DOHH2 (cell line): ENCODE measurements around the gene ACADSB.

Experiments
- H3F3A ChIP-seq: fragments of 200-600 bp; sonication (generic), shearing (Covaris generic); 2 replicates; pipeline ENCODE4 v1.6.0; 2016; ENCODE audit warnings: antibody characterized with exemption, mild to moderate bottlenecking; ENCODE audit not compliant: control insufficient read depth, insufficient read depth
- H3K27ac ChIP-seq: fragments of 200-600 bp; sonication (generic); 2 replicates; pipeline ENCODE4 v1.5.1; 2014; ENCODE audit warnings: low read depth, mild to moderate bottlenecking, low read length, moderate library complexity
- H3K27me3 ChIP-seq: fragments of 200-600 bp; sonication (generic); 2 replicates; pipeline ENCODE4 v1.6.1; 2014; ENCODE audit warnings: mild to moderate bottlenecking, low read length, mixed read lengths; ENCODE audit not compliant: control insufficient read depth
- H3K36me3 ChIP-seq: fragments of 200-600 bp; sonication (generic); 2 replicates; pipeline ENCODE4 v1.6.1; 2014; ENCODE audit warnings: mild to moderate bottlenecking, low read length, moderate library complexity, mixed read lengths; ENCODE audit not compliant: control insufficient read depth
- H3K4me1 ChIP-seq: fragments of 200-600 bp; sonication (generic); 2 replicates; pipeline ENCODE4 v1.6.1; 2014; ENCODE audit warnings: mild to moderate bottlenecking, low read length, mixed read lengths; ENCODE audit not compliant: control insufficient read depth
- H3K4me2 ChIP-seq: fragments of 200-600 bp; sonication (generic); 2 replicates; pipeline ENCODE4 v1.6.0; 2014; ENCODE audit warnings: mild to moderate bottlenecking, low read length, moderate library complexity
- H3K4me3 ChIP-seq: fragments of 200-600 bp; sonication (generic); 2 replicates; pipeline ENCODE4 v1.5.1; 2014; ENCODE audit warnings: mild to moderate bottlenecking, low read length, mixed read lengths
- H3K79me2 ChIP-seq: fragments of 200-600 bp; sonication (generic); 2 replicates; pipeline ENCODE4 v1.6.1; 2014; ENCODE audit warnings: mild to moderate bottlenecking, low read length, mixed read lengths; ENCODE audit not compliant: control insufficient read depth
- H3K9me2 ChIP-seq: fragments of 200-600 bp; sonication (generic); replicated peaks from 2 replicates; pipeline ENCODE4 v1.6.1; 2014; ENCODE audit warnings: mild to moderate bottlenecking, low read length, mixed read lengths; ENCODE audit not compliant: control insufficient read depth
- H3K9me3 ChIP-seq: fragments of 200-600 bp; sonication (generic); 2 replicates; pipeline ENCODE4 v1.6.1; 2014; ENCODE audit warnings: antibody characterized with exemption, low read length, mixed read lengths; ENCODE audit not compliant: control insufficient read depth, insufficient read depth
- H4K20me1 ChIP-seq: fragments of 200-600 bp; sonication (generic); 2 replicates; pipeline ENCODE4 v1.6.0; 2014; ENCODE audit warnings: low read depth, mild to moderate bottlenecking, antibody characterized with exemption, low read length, moderate library complexity; ENCODE audit not compliant: control insufficient read depth, insufficient read depth
- CTCF ChIP-seq: fragments of 200-600 bp; sonication (generic); IDR thresholded peaks from one replicate; pipeline ENCODE4 v1.5.1; 2014; ENCODE audit warnings: antibody characterized with exemption, mild to moderate bottlenecking, low read depth, low read length; ENCODE audit not compliant: poor library complexity, severe bottlenecking
- EZH2phosphoT487 ChIP-seq: fragments of 200-600 bp; sonication (generic); IDR thresholded peaks from 2 replicates; pipeline ENCODE4 v1.6.1; 2017; ENCODE audit warnings: borderline replicate concordance, mild to moderate bottlenecking, antibody characterized with exemption, low read length, moderate library complexity, mixed read lengths

ACADSB gene

GRCh38 chr10:123004298-123004697, 4.5 kb upstream of the ACADSB start:
- no peaks in the 10 kb centered on the region for H3F3A ChIP-seq
- H3K9me2 ChIP-seq, result no peaks in the 10 kb centered on the region
- H3K27ac ChIP-seq, result no peak overlapping the region
- peaks cover 34% of the 10 kb centered on the region for H3K4me1 ChIP-seq
- H3K27me3 ChIP-seq, result no peaks in the 10 kb centered on the region
- H3K36me3 ChIP-seq, result peaks cover 47% of the 10 kb centered on the region
- H4K20me1 ChIP-seq, result peaks cover 17% of the 10 kb centered on the region
- no peak for TF ChIP-seq CTCF
- no peak for TF ChIP-seq EZH2phosphoT487
- no peak overlapping the region for H3K4me2 ChIP-seq
- no peaks in the 10 kb centered on the region for H3K9me3 ChIP-seq
- peaks cover 97% of the 10 kb centered on the region for H3K79me2 ChIP-seq
- no peak overlapping the region for H3K4me3 ChIP-seq

GRCh38 chr10:123007558-123008354, 1.1 kb upstream of the ACADSB start:
- Histone ChIP-seq H3K4me3 (peak overlapping the region; percentile 99), H4K20me1 (peaks cover 14% of the 10 kb centered on the region), H3K36me3 (peaks cover 33% of the 10 kb centered on the region), H3K9me2 (no peaks in the 10 kb centered on the region), H3K27me3 (no peaks in the 10 kb centered on the region), H3K9me3 (no peaks in the 10 kb centered on the region), H3K27ac (peak overlapping the region; percentile 51), H3K4me2 (peak overlapping the region; percentile 91), H3K79me2 (peaks cover 66% of the 10 kb centered on the region), H3F3A (no peaks in the 10 kb centered on the region), H3K4me1 (peaks cover 28% of the 10 kb centered on the region)
- TF ChIP-seq CTCF (no peak), EZH2phosphoT487 (no peak)

- TF ChIP-seq EZH2phosphoT487, result no peak
- no peak for TF ChIP-seq CTCF
- no peaks in the 10 kb centered on the region for H3F3A ChIP-seq
- no peaks in the 10 kb centered on the region for H3K9me2 ChIP-seq
- peak overlapping the region; percentile 99 for H3K4me3 ChIP-seq
- H3K9me3 ChIP-seq, result no peaks in the 10 kb centered on the region
- H4K20me1 ChIP-seq, result peaks cover 14% of the 10 kb centered on the region
- H3K27me3 ChIP-seq, result no peaks in the 10 kb centered on the region
- peak overlapping the region; percentile 84 for H3K4me2 ChIP-seq
- peaks cover 28% of the 10 kb centered on the region for H3K4me1 ChIP-seq
- H3K27ac ChIP-seq, result no peak overlapping the region
- peaks cover 32% of the 10 kb centered on the region for H3K36me3 ChIP-seq
- peaks cover 51% of the 10 kb centered on the region for H3K79me2 ChIP-seq
Measured at GRCh38 chr10:123009105-123009820, 457 bp downstream of the ACADSB start.
